ENCODE measurements around the gene TTR.

GRCh38 chr18:31592506-31593157 lies 955 bp downstream of the TTR start:
- TF ChIP-seq CTCF (IDR thresholded peaks at IDR 0.05; ENCODE audit: low read depth, low read length) (no peak), EZH2phosphoT487 (IDR thresholded peaks at IDR 0.05; ENCODE audit: low read depth) (no peak)

Data from OCI-LY3 (cell line).